ENCODE results near the gene SMOC1. TPM values are rescaled to one million over a fixed set of nuclear protein-coding genes. Genes with fewer than 3 reads are reported as not detected.

Gene SMOC1
- total RNA-seq, 4 donors from 2014 or later, result 0.72 to 3.1 (median 1.6) TPM

DNA sequence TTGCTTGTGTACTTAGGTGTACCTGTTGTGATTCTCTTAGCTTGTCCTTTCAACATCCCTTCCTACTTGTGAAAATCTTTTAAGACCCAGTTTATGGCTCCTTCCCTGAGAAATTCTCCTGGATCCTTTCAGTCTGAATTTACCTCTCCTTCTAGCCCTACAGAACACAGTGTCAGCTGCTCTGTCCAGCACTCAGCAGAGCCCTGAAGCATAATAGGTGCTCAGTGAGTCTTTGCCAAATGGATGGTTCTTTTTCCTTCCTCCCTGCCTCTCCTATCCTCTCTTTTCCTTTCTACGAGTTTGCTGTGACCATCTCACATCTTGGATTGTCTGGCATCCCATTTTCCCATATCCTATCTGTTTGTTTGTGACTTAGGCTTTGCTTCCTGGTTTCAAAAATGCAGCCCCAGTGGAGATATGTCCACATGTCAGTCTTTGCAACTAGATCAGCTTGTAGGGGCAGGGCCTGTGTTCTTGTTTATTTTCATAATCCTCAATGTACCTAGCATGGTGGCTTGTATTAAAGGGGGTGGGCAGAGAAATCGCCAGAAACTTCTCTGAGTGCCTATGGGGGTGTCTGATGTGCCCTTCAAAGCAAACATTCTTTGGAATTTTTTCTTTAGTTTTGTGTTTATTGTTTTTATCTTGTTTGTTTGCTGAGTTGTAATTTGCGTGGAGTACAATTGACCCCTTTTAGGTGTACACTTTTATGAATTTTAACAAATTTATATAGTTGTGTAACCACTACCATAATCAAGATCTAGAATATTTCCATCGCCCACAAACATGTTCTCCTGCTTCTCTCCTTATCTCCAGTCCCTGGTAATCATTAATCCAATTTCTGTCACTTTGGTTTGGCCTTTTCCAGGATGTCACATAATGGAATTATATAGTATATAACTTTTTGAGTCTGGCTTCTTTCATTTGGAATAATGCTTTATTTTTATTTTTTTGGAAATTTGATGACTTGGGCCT, 62.8 kb downstream of the SMOC1 start:
- Histone ChIP-seq H3K27ac (no peak overlapping the region), H3K9me3 (peaks cover 7% of the 10 kb centered on the region), H3K4me1 (no peaks in the 10 kb centered on the region), H3K36me3 (no peaks in the 10 kb centered on the region), H3K27me3 (peaks cover 8% of the 10 kb centered on the region), H3K4me3 (no peak overlapping the region)
- TF ChIP-seq POLR2AphosphoS5 (IDR thresholded peaks at IDR 0.05), result no peak
- TF ChIP-seq POLR2A (IDR thresholded peaks at IDR 0.05), result no peak
- 63% methylated on average over 4 of the region's 4 CpGs for WGBS
- no peak for DNase-seq (ENCODE audit: low spot score in 2 of 2)

DNA sequence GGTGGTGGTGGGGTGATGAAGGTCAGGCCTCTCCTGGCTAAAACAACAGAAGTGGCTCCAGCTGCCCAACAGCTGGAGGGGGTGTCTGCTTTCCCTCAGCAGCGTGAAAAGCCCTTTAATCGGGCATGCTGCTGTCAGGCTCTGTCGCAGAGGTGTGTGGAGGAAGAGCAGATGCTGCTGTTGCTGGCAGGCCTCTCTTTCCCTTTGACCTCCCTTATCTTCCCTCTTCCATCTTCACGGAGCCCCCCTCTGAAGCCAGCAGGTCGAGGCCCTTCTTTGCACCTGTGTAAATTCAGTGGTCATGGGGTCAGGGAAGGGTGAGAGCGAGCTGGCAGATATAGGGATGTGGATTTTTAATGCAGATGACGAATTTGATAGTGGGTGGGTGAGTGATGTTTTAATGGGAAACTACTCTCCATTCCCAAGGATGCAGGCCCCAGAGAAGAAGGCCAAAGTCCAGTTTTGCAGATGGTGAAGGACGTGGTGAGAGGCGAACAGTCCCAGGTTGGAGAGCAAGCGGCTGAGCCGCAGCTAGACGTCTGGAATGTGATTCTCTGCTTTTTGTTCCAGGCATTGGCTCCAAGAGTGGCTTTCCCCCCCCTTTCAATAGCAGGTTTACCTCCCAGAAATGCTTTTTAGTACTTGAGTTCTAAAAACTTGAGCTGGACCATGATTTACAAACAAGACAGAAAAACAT, 64.0 kb downstream of the SMOC1 start:
- TF ChIP-seq EP300 (IDR thresholded peaks at IDR 0.05) (no peak), POLR2AphosphoS5 (IDR thresholded peaks at IDR 0.05) (no peak)
- TF ChIP-seq, protein P1, sequence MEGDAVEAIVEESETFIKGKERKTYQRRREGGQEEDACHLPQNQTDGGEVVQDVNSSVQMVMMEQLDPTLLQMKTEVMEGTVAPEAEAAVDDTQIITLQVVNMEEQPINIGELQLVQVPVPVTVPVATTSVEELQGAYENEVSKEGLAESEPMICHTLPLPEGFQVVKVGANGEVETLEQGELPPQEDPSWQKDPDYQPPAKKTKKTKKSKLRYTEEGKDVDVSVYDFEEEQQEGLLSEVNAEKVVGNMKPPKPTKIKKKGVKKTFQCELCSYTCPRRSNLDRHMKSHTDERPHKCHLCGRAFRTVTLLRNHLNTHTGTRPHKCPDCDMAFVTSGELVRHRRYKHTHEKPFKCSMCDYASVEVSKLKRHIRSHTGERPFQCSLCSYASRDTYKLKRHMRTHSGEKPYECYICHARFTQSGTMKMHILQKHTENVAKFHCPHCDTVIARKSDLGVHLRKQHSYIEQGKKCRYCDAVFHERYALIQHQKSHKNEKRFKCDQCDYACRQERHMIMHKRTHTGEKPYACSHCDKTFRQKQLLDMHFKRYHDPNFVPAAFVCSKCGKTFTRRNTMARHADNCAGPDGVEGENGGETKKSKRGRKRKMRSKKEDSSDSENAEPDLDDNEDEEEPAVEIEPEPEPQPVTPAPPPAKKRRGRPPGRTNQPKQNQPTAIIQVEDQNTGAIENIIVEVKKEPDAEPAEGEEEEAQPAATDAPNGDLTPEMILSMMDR (IDR thresholded peaks at IDR 0.05), result no peak
- no peaks in the 10 kb centered on the region for H3K4me1 ChIP-seq
- 50% methylated on average over 12 of the region's 12 CpGs for WGBS
- peaks cover 4% of the 10 kb centered on the region for H3K27me3 ChIP-seq
- peaks cover 7% of the 10 kb centered on the region for H3K9me3 ChIP-seq
- no peak for DNase-seq (ENCODE audit: low spot score in 2 of 2)
- H3K36me3 ChIP-seq, result no peaks in the 10 kb centered on the region
- no peak overlapping the region for H3K27ac ChIP-seq
- H3K4me3 ChIP-seq, result no peak overlapping the region

DNA sequence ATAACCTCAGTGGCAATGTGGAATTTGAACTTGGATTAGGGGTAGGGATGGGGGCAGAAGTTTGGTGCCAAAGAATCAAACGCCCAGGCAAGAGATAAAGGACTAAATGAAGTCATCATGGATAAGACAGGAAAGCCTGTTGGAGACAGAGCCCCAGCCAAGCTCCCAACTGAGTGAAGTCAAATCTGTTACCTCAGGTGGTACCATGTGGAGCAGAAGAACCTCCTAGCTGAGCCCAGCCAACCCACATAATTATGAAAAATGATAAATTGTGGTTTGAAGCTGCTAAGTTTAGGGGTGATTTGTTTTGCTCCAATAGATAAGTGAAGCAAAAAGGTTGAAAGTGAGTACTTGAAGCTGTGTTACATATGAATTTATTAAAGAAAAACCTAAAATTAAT, 66.1 kb downstream of the SMOC1 start:
- Histone ChIP-seq H3K27me3 (no peaks in the 10 kb centered on the region), H3K27ac (no peak overlapping the region), H3K4me3 (no peak overlapping the region), H3K4me1 (no peaks in the 10 kb centered on the region), H3K36me3 (no peaks in the 10 kb centered on the region), H3K9me3 (peaks cover 7% of the 10 kb centered on the region)
- WGBS, result 68% methylated on average over 1 of the region's 1 CpG
- DNase-seq (ENCODE audit: low spot score in 2 of 2), result no peak
- TF ChIP-seq POLR2A (IDR thresholded peaks at IDR 0.05), result no peak
- TF ChIP-seq, protein P1 (IDR thresholded peaks at IDR 0.05), result no peak
- no peak for TF ChIP-seq POLR2AphosphoS5 (IDR thresholded peaks at IDR 0.05)
- TF ChIP-seq EP300 (IDR thresholded peaks at IDR 0.05), result no peak

DNA sequence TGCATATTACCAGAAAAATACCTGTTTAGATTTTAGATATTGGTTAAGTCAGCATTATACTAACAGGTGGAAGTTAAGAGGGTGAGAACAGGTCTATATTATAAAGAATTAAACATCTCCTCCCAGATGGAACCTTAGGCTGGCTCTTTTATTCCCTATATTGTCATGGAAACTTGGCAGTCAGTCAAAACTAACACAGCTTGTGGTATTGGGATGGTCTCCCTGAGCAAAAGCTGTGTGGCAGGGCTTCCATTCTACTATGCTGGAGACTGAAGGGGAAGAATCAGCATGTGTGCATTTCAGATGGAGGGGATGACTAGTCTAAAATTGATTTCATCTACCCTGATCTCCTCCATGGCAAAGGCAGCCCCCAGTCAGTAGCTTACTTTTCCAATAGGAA, 66.7 kb downstream of the SMOC1 start:
- no peak overlapping the region for H3K27ac ChIP-seq
- H3K4me1 ChIP-seq, result no peaks in the 10 kb centered on the region
- DNase-seq (ENCODE audit: low spot score in 2 of 2), result no peak
- H3K9me3 ChIP-seq, result peaks cover 7% of the 10 kb centered on the region
- no peaks in the 10 kb centered on the region for H3K36me3 ChIP-seq
- H3K27me3 ChIP-seq, result no peaks in the 10 kb centered on the region
- no peak overlapping the region for H3K4me3 ChIP-seq
- TF ChIP-seq, protein P1 (IDR thresholded peaks at IDR 0.05), result no peak
- no peak for TF ChIP-seq POLR2AphosphoS5 (IDR thresholded peaks at IDR 0.05)
- no peak for TF ChIP-seq POLR2A (IDR thresholded peaks at IDR 0.05)

DNA sequence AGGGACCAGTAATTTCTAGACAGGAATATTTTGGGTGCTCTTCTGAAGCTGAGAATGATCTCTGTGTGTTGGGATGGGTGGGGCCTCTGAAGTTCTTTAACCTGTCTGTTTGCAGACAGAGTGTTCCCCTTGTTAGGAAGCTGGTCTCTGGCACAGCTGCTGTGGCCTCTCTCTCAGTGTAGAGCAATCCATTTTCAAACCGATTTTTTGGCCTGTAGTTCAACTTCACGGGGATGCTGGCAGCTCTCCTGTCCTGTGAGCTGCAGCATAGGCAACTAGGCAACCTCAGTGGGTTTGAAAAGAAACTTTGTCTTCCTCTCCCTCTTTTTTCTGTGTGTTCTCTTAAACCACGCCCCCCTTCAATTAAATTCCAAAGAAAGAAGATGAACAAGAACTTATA, 69.1 kb downstream of the SMOC1 start:
- Histone ChIP-seq H3K36me3 (no peaks in the 10 kb centered on the region), H3K27ac (no peak overlapping the region), H3K4me3 (no peak overlapping the region), H3K4me1 (no peaks in the 10 kb centered on the region), H3K27me3 (peaks cover 6% of the 10 kb centered on the region), H3K9me3 (peaks cover 7% of the 10 kb centered on the region)
- 41% methylated on average over 3 of the region's 3 CpGs for WGBS
- TF ChIP-seq POLR2AphosphoS5 (IDR thresholded peaks at IDR 0.05) (no peak), POLR2A (IDR thresholded peaks at IDR 0.05) (no peak), EP300 (IDR thresholded peaks at IDR 0.05) (no peak)
- TF ChIP-seq, protein P1 (IDR thresholded peaks at IDR 0.05), result no peak
- DNase-seq (ENCODE audit: low spot score in 2 of 2), result no peak

Data from suprapubic skin (tissue), 4 donors.